Suppressor macrophage treated with lipopolysaccharide for 1 hour (primary cell): ENCODE measurements around the gene ENKD1.

Source experiments
- DNase-seq, 3 donors: peaks; one replicate each; pipeline ENCODE4 v3.0.0-alpha.2; 2020 to 2022

ENKD1 gene

GRCh38 chr16:67678354-67679023, 11.9 kb upstream of the ENKD1 start:
- no peak for DNase-seq

DNA sequence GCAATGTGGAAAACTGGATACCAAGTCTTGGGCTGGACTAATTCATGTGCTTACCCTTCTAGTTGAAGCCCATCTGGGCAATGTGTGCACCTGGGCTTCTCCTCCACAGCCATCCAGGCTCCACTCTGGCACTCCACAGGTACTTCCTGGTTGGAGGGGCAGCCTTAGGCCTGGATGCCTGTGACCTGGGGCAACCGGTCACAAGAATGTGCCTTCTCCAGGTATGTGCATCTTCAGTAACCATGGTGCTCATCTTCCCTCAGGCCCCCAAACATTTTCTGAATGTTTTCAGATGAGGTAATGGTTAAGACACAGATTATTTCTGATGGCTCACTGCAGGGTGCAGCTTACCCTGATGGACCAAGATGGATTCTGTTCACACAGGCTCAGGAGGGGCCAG, 11.2 kb upstream of the ENKD1 start:
- no peak for DNase-seq

DNA sequence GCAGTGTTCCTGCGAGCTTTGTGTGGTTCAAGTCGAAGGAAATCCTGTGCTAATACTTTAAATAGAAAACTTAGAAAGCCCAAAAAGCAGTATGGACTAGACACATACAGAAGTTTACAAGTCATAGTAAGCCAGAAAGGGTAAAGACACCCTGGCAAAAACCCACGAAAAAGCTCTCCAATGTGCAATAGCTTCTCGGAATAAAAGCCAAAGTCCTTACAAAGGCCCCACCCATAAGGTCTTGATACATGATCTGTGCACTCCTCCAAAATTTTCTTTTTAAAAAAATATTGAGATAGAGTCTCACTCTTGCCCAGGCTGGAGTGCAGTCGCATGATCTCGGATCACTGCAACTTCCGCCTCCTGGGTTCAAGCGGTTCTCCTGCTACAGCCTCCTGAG, 10.4 kb upstream of the ENKD1 start:
- DNase-seq = no peak

GRCh38 chr16:67676516-67676915, 10.0 kb upstream of the ENKD1 start:
- no peak for DNase-seq

DNA sequence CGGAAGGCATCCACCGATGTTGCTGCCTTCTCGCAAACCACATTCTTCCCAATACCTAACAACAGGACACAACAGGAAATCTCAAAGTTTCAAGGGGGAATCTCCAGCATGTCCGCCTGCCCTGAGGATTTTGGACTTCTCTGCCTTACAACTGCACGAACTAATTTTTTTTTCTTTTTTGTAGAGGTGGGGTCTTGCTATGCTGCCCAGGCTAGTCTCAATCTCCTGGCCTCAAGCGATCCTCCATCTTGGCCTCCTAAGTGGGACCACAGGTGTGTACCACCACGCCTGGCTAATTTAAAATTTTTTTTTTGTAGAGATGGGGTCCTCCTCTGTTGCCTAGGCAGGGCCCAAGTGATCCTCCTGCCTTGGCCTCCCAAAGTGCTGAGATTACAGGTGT, 9.4 kb upstream of the ENKD1 start:
- no peak for DNase-seq

- DNase-seq = no peak
Observed at GRCh38 chr16:67675579-67675935, 9.0 kb upstream of the ENKD1 start.

DNA sequence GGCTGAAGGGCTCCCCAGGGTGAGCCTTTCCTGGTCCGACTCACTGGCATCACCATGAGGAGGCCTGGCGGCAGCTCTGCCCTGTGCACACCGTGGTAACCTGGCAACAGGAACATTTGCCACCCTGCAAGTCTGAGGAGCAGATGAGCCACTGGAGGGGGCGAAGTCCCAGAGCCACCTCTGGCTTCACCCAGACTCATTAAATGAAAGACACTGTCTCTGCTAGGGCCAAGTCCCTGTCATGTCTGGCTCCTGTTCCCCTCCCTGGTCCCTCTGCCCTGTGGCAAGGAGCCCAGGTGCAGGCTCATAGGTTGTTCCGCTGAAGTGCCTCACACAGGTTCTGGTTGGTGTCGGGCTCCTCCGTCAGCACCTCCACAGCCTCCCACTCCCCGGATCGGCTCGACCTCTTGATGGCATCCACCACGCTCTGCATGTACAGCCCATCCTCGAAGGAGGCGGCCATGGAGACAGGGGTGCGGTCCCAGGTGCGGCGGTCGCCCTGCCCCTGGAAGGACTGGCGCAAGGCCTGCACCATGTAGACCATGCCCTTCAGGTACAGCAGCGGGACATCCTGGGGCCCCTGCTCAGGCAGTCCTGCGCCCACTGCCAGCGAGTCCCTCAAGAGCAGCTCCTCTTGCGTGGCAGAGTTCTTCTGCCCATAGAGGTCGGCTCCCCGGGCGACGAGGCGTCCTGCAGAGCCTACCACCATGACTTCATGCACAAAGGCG, 8.5 kb upstream of the ENKD1 start:
- DNase-seq = no peak

GRCh38 chr16:67673712-67674580, 7.4 kb upstream of the ENKD1 start:
- DNase-seq = peak; percentile 79 to 90 (median 80)

DNA sequence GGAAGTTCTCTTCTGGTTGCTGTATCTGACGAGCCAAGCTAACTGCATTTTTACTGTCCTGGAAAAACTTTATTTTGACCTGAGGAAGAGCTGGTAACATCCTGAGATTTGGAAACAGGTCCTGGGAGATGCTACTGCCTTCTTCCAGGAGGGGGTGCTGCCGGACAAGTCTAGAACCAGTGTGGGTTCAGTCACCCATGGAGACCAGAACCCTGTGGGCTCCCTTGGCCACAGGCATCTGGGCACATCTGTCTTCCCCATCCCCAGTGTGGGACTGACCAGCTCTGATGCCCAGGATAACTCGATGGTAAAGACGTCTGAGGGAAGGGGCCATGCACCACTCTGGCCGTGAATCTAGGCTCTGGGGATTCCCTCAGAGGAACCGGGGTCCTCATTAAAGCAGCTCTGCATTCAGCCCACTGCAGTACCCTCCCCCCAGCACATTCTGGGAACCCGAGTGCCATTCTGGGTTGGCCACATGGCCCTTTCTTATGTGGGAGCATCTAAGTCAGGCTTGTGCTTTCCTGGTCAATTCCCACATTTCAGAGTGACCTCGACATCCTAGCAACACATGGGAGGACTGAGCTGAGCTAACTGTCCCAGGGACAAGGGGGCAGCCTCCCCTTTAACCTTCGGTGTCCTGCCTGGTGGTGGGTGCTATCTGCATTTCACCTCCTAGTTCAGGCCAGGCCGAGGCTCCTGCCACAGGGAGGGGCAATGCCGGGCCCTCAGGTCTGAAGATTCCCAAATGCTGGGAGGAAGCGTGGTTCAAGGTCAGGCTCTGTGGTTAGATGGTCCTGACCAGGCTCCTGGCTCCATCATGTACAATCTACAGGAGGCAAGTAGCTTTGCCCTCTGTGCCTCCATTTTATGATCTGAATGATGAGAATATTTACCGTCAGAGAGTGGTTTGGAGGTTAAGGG, 6.5 kb upstream of the ENKD1 start:
- peak; percentile 71 to 88 (median 82) for DNase-seq

- DNase-seq = no peak
Observed at GRCh38 chr16:67672306-67672705, 5.8 kb upstream of the ENKD1 start.

- no peak for DNase-seq
Observed at GRCh38 chr16:67669499-67670101, 3.0 kb upstream of the ENKD1 start.

DNA sequence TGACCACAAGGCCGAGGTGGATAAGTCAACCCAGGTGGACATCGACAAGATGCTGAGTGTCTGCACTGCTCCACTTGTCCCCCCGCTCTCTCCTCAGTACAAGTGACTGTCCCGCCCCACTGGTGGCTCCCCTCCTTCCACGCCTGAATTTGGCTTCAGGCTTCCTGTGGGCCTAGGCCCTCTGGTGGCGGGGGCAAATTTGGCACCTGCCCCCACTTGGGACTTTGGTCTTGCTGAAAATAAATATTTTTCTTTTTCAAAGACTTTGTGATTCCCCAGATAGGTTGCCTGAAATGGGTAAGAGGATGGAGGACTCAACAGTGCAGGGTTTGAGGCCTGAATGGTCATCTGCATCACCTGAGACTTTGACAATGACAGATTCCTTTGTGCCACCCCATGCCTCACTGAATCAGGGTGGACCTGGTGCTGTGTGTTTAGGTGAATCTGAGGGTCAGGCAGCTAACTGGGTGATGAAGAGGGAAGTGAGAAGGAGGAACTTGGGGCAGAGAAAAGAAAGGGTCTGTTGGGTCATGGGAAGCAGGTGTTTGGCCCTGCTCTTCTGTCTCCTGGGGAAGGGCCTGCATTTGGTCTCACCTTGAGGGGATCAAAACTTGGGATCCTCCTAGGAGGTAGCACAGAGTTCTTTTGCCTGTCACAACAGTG, 2.1 kb upstream of the ENKD1 start:
- peak; percentile 34 to 50 (median 35) for DNase-seq

- peak; percentile 90 to 93 (median 92) for DNase-seq
Observed at GRCh38 chr16:67667817-67668494, 1.4 kb upstream of the ENKD1 start.

DNA sequence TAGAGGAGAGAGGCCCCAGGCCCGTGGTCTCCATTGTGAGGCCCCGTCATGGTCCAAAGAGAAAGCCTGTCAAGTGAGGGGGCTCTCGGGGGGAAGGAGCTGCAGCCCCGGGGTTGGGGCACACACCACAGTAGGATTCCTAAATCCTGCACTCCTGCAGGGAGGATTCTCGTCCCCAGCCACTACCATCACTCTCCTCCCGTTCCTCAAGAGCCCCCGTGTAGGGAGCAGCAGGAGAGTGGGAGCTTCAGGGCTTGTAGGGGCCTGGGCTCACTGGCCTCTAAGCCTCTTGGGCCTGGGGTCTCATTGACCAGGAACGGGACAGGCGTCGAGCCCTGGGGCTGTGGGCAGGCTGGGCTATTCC, 885 bp upstream of the ENKD1 start:
- no peak for DNase-seq

GRCh38 chr16:67666032-67666551, 458 bp downstream of the ENKD1 start:
- peak; percentile 31 to 67 (median 41) for DNase-seq

GRCh38 chr16:67665598-67665997, 952 bp downstream of the ENKD1 start:
- DNase-seq = no peak

DNA sequence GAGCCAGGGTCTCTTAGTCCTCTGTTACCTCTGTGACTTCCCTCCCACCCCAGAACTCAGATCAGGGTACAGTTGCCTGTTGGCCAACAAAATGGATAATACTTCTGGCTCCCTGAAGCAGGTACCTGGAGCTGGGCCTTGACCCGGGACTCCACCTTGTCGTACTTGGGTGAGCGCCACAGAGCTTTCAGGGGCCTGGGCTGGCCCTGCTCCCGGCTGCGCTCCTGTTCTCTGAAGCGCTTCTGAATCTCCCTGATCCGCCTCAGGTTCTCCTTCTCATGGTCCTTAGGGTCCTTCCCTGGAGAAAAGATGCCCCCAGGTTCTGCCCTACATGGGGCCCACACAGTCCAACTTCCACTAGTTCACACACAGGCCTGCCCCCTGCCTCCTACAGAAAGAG, 1.7 kb downstream of the ENKD1 start:
- DNase-seq = no peak

GRCh38 chr16:67664258-67664657, 2.3 kb downstream of the ENKD1 start:
- DNase-seq = no peak

- DNase-seq = no peak
Observed at GRCh38 chr16:67663877-67664222, 2.7 kb downstream of the ENKD1 start.

DNA sequence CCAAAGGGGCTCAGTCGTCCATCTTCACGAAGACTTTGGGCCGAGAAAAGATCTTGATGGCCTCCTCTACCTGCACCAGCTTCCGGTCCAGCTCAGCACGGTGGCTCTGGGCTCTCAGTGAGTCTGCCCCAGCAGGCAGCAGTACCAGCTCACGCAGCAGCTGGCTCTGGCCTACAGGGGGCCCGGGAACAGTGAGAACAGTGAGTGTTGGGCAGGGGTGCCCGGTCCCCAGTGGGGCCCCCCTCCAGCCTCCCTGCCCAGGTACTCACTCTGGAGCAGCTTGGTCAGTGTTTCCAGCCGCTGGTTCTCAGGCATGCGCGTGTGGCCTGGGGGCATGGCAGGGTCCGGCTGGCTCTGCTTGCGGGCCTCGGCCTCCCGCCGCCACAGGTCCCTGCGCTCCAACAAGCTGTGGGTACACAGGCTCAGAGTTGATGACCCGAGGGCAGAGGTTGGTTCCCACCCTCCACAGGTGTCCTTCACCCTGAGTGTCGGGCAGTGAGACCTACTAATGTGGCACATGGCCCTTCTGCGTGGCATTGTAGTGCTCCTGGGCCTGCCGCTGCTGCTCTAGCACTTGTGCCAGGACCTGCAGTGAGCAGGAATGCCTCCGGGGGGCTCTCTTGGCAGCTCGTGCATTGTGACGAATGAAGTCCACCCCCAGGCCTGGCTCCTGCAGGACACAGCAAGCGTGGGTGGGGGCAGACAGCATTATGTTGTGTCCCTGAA, 3.2 kb downstream of the ENKD1 start:
- DNase-seq = peak; percentile 56 to 75 (median 58)
